K562 (cell line): ENCODE measurements around the gene TNP1. TPM values are rescaled to one million over a fixed set of nuclear protein-coding genes. Genes with fewer than 3 reads are reported as not detected.

Source experiments
- ATAC-seq: fragments of 200-7000 bp; cut with Tn5 transposase; 3 replicates; pipeline ENCODE4 v1.9.1; 2020; ENCODE audit warnings: moderate library complexity
- BruUV-seq: library from RNA; stranded (reverse); fragments of 400-500 nt; replicated peaks from 2 replicates; lab custom pipeline; 2021; lab: Mats Ljungman, UMichigan
- CTCF ChIA-PET: fragments of 300-600 bp; formaldehyde crosslinking; extraction: SDS; loops from one replicate; lab custom pipeline; 2021; ENCODE audit warnings: low intra/inter-chr PET ratio; lab: Yijun Ruan, JAX
- POLR2A ChIA-PET: fragments of 300-600, 350-650 bp; sonication (Branson Sonifier 250); formaldehyde crosslinking; extraction: SDS; loops from one replicate; lab custom pipeline; 2021; ENCODE audit warnings: antibody characterized with exemption, inconsistent platforms; lab: Yijun Ruan, JAX
- DNase-seq, 4 experiments: peaks; one replicate each; pipeline versions ENCODE4 v3.0.0 to v3.0.0-alpha.2; 2011 to 2018; ENCODE audit warnings: low spot score in 3 of 4, mixed read lengths in 3 of 4; ENCODE audit errors: extremely low read depth in 1 of 4
- FAIRE-seq: peaks from 2 replicates; lab custom pipeline; 2011; peaks lifted over from hg19 to GRCh38; lab: Jason Lieb, UNC
- H2AFZ ChIP-seq: 2 replicates; pipeline ENCODE4 v1.6.0; 2011; ENCODE audit warnings: low read depth, low read length, control low read depth, inconsistent platforms
- H3K27ac ChIP-seq: fragments of 200-600 bp; 3 replicates; pipeline ENCODE4 v1.8.0; 2011; ENCODE audit warnings: low read depth, mild to moderate bottlenecking, control low read depth, inconsistent platforms, low read length, moderate library complexity, mixed read lengths; ENCODE audit errors: extremely low read depth
- H3K27me3 ChIP-seq, 2 experiments: fragments of 300-600 bp in 1 of 2; 2 replicates in 1 of 2; 3 replicates in 1 of 2; pipeline versions ENCODE4 v1.6.0 to v1.8.0; 2011; ENCODE audit warnings: inconsistent platforms in 2 of 2, low read length in 2 of 2, mild to moderate bottlenecking in 1 of 2, mixed read lengths in 1 of 2, moderate library complexity in 1 of 2; ENCODE audit not compliant: control insufficient read depth in 2 of 2, insufficient read depth in 2 of 2
- H3K36me3 ChIP-seq: fragments of 300-600 bp; 3 replicates; pipeline ENCODE4 v1.8.0; 2011; ENCODE audit warnings: mild to moderate bottlenecking, low read length, inconsistent platforms; ENCODE audit not compliant: control insufficient read depth, insufficient read depth
- H3K4me1 ChIP-seq, 2 experiments: fragments of 200-600 bp in 1 of 2; replicated peaks in 1 of 2; 2 replicates in 1 of 2; 3 replicates in 1 of 2; pipeline versions ENCODE4 v1.5.1 to v1.8.0; 2011; ENCODE audit warnings: inconsistent platforms in 2 of 2, low read length in 2 of 2, mild to moderate bottlenecking in 1 of 2, mixed read lengths in 1 of 2, moderate library complexity in 1 of 2; ENCODE audit not compliant: control insufficient read depth in 2 of 2, insufficient read depth in 2 of 2
- H3K4me2 ChIP-seq: 2 replicates; pipeline ENCODE4 v1.6.1; 2011; ENCODE audit warnings: low read length, control low read depth, inconsistent platforms, mixed read lengths; ENCODE audit not compliant: insufficient read depth
- H3K4me3 ChIP-seq: fragments of 200-600 bp; sonication (generic), shearing (Covaris generic); 2 replicates; pipeline ENCODE4 v1.5.1; 2016; ENCODE audit warnings: control low read depth, inconsistent platforms
- H3K79me2 ChIP-seq: fragments of 200-600 bp; 3 replicates; pipeline ENCODE4 v1.8.0; 2011; ENCODE audit warnings: low read length, inconsistent platforms; ENCODE audit not compliant: control insufficient read depth, insufficient read depth
- H3K9ac ChIP-seq, 2 experiments: 2 replicates each; pipeline versions ENCODE4 v1.6.0 to v1.6.1; 2011; ENCODE audit warnings: low read depth in 2 of 2, low read length in 2 of 2, control low read depth in 1 of 2, inconsistent platforms in 1 of 2, mild to moderate bottlenecking in 1 of 2, mixed read lengths in 1 of 2; ENCODE audit not compliant: insufficient read depth in 1 of 2
- H3K9me1 ChIP-seq: one replicate; pipeline ENCODE4 v1.6.0; 2011; ENCODE audit warnings: inconsistent platforms, mild to moderate bottlenecking, low read length, moderate library complexity; ENCODE audit not compliant: control insufficient read depth, insufficient read depth
- H3K9me3 ChIP-seq: replicated peaks from 2 replicates; pipeline ENCODE4 v1.5.1; 2011; ENCODE audit warnings: low read depth, low read length, inconsistent platforms; ENCODE audit not compliant: control insufficient read depth, insufficient read depth
- H4K20me1 ChIP-seq: replicated peaks from 2 replicates; pipeline ENCODE4 v1.6.1; 2011; ENCODE audit warnings: low read length, inconsistent platforms, mixed read lengths; ENCODE audit not compliant: control insufficient read depth, insufficient read depth
- BHLHE40 ChIP-seq: IDR thresholded peaks from 2 replicates; pipeline ENCODE4 v1.6.1; 2011; ENCODE audit warnings: low read length, improper control_type of control experiment
- C11orf30 ChIP-seq: fragments of 450-650 bp; IDR thresholded peaks from 2 replicates; pipeline ENCODE4 v1.6.1; 2016; ENCODE audit warnings: low read depth, mild to moderate bottlenecking
- CBX8 ChIP-seq: fragments of 200-600 bp; sonication (generic); IDR thresholded peaks from 2 replicates; pipeline ENCODE4 v1.6.1; 2012; ENCODE audit warnings: borderline replicate concordance, mixed run types, low read depth, mild to moderate bottlenecking, moderate library complexity, mixed read lengths, low read length, control low read depth, inconsistent platforms; ENCODE audit not compliant: poor library complexity, severe bottlenecking; ENCODE audit errors: extremely low read depth
- HDAC8 ChIP-seq: fragments of 450-650 bp; IDR thresholded peaks from 2 replicates; pipeline ENCODE4 v1.6.1; 2016; ENCODE audit warnings: mild to moderate bottlenecking, missing genetic modification characterization, moderate library complexity, missing compliant biosample characterization
- HNRNPL ChIP-seq: fragments of 200-400 bp; formaldehyde crosslinking; IDR thresholded peaks from 2 replicates; pipeline ENCODE4 v1.6.1; 2017; ENCODE audit warnings: low read depth, mild to moderate bottlenecking, low read length
- L3MBTL2 ChIP-seq: fragments of 450-650 bp; IDR thresholded peaks from 2 replicates; pipeline ENCODE4 v1.6.1; 2016; ENCODE audit warnings: mild to moderate bottlenecking, moderate library complexity
- MAFF ChIP-seq: IDR thresholded peaks from 2 replicates; pipeline ENCODE4 v1.6.1; 2012; ENCODE audit warnings: low read length, improper control_type of control experiment
- MAFG ChIP-seq: fragments of 450-650 bp; conservative IDR thresholded peaks from 2 replicates; pipeline ENCODE4 v1.6.1; 2016; ENCODE audit warnings: missing genetic modification characterization, missing compliant biosample characterization
- MAFK ChIP-seq: IDR thresholded peaks from 2 replicates; pipeline ENCODE4 v1.6.1; 2011; ENCODE audit warnings: low read length, improper control_type of control experiment
- NFE2 ChIP-seq: IDR thresholded peaks from 2 replicates; pipeline ENCODE4 v1.6.1; 2014; ENCODE audit warnings: antibody characterized with exemption, low read depth
- NFIC ChIP-seq: fragments of 450-650 bp; IDR thresholded peaks from 2 replicates; pipeline ENCODE4 v1.6.1; 2017; ENCODE audit warnings: mild to moderate bottlenecking, inconsistent platforms
- NR4A1 ChIP-seq, 2 experiments: fragments of 250-450 bp in 1 of 2; fragments of 450-650 bp in 1 of 2; sonication (Bioruptor Pico) in 1 of 2; IDR thresholded peaks; 2 replicates each; pipeline versions ENCODE4 v1.4.0 to v1.6.1; 2016 to 2020; ENCODE audit warnings: mild to moderate bottlenecking in 2 of 2, missing compliant biosample characterization in 1 of 2, missing genetic modification characterization in 1 of 2, moderate library complexity in 1 of 2
- ZC3H11A ChIP-seq: IDR thresholded peaks from 2 replicates; pipeline ENCODE4 v1.6.1; 2012; ENCODE audit warnings: low read depth, low read length, improper control_type of control experiment
- WGBS: fragments of 100-300 bp; shearing (Covaris generic); methylation state at CpG from one replicate; pipeline ENCODE4 v1.1.6; 2016; ENCODE audit warnings: low coverage, mixed read lengths; ENCODE audit not compliant: insufficient coverage; ENCODE audit errors: missing lambda C conversion rate; 5-methylcytosine and 5-hydroxymethylcytosine counted together
- in situ Hi-C: fragments of 300-500 bp; cut with MboI; formaldehyde crosslinking; loops from 4 replicates; pipeline ENCODE4 v1.15.0; 2018; ENCODE audit warnings: inconsistent platforms, mixed read lengths
- intact Hi-C: fragments of 100-400 bp; cut with micrococcal nuclease; formaldehyde crosslinking; loops from 2 replicates; pipeline ENCODE4 v1.14.2; 2022
- polyA plus RNA-seq, 8 experiments: library from polyadenylated mRNA; depleted of rRNA in 4 of 8; stranded (reverse) in 5 of 8; unstranded in 3 of 8; fragments of >200 nt; fragmentation: Nextera tagmentation in 2 of 8; fragmentation: Illumina TruSeq in 1 of 8; extraction: Ambion mirVana in 2 of 8; extraction: Trizol in 1 of 8; gene quantifications; 2 replicates each; pipeline versions ENCODE4 v1.2.1 to v1.2.3, GENCODE V29; 2011 to 2014; ENCODE audit warnings: inconsistent platforms in 1 of 8, missing spikeins in 1 of 8
- total RNA-seq, 7 experiments: library from RNA; depleted of rRNA in 6 of 7; stranded (reverse); fragments of >200 nt in 6 of 7; fragmentation: Illumina TruSeq in 2 of 7; extraction: Trizol in 2 of 7; gene quantifications; 2 replicates each; pipeline versions ENCODE4 v1.2.1 to v1.2.3, GENCODE V29; 2011 to 2021; ENCODE audit warnings: low replicate concordance in 1 of 7
- TF ChIP-seq, protein P1 (sequence below): sonication (generic); formaldehyde crosslinking; IDR thresholded peaks from 2 replicates; pipeline ENCODE4 v1.8.0; 2022; ENCODE audit warnings: mild to moderate bottlenecking, low read depth, missing genetic modification reagents
- TF ChIP-seq, protein P2 (sequence below): sonication (generic); formaldehyde crosslinking; IDR thresholded peaks from 2 replicates; pipeline ENCODE4 v1.9.0; 2022; ENCODE audit warnings: mild to moderate bottlenecking, missing genetic modification reagents

The TNP1 gene
- total and polyA plus RNA-seq, 9 of the 15 experiments (the other 6 are each of a cell fraction or from before 2014, with no cell fraction given): not detected

DNA sequence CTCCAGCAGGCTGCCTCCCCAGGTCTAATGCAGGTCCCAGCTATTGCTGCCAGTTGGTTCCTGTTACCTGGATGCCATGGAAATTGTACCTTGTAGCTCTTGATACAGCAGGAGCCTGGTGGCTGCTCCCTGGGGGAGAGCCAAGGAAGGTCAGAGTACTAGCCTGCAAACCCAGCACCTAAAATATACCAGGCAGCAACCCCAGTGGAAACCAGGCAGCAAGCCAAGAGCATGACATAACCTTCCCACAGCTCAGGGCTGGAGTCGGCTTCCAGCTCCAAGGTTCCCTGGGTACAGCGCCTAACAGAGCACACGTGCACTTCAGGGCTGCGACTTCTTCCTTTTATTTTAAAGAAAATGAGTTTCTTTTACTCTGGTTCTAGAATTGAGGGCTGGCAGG lies 30.3 kb downstream of the TNP1 start:
- WGBS: 5% methylated on average over 4 of the region's 4 CpGs
- peaks cover 9 to 34% of the 10 kb centered on the region in 2 experiments; a peak in 4 of 5 replicates for H3K27me3 ChIP-seq
- H3K27ac ChIP-seq: no peak overlapping the region
- ATAC-seq (peak; percentile 55; the same call in 2 of the 3 replicates), FAIRE-seq (no peak), DNase-seq (peak in 1 of 4 experiments; percentile 11)
- no peak overlapping the region for H3K4me3 ChIP-seq
- in situ Hi-C loops (no loop called here), intact Hi-C loops (no loop called here)
- no peaks in the 10 kb centered on the region for H4K20me1 ChIP-seq
- ChIA-PET CTCF (no interaction called here), POLR2A (interaction anchor here (0.6 to 0.8 kb wide), 2 partner anchors 15 to 22 kb away, joined by 3 read pairs; no protein-coding TSS in a partner anchor)
- H3K79me2 ChIP-seq: no peaks in the 10 kb centered on the region
- no peaks in the 10 kb centered on the region; a peak in 1 of 5 replicates for H3K4me1 ChIP-seq
- no peak overlapping the region for H3K9ac ChIP-seq
- no peaks in the 10 kb centered on the region for H3K9me3 ChIP-seq
- no peaks in the 10 kb centered on the region for H3K9me1 ChIP-seq
- peak; percentile 40 for TF ChIP-seq NFIC
- TF ChIP-seq, protein P1, sequence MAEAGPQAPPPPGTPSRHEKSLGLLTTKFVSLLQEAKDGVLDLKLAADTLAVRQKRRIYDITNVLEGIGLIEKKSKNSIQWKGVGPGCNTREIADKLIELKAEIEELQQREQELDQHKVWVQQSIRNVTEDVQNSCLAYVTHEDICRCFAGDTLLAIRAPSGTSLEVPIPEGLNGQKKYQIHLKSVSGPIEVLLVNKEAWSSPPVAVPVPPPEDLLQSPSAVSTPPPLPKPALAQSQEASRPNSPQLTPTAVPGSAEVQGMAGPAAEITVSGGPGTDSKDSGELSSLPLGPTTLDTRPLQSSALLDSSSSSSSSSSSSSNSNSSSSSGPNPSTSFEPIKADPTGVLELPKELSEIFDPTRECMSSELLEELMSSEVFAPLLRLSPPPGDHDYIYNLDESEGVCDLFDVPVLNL: no peak
- no peak for TF ChIP-seq ZC3H11A
- TF ChIP-seq BHLHE40: peak; percentile 49
- no peak overlapping the region for H3K4me2 ChIP-seq
- no peak overlapping the region for H2AFZ ChIP-seq
- no peaks in the 10 kb centered on the region for H3K36me3 ChIP-seq
- no TSS peak for BruUV-seq

DNA sequence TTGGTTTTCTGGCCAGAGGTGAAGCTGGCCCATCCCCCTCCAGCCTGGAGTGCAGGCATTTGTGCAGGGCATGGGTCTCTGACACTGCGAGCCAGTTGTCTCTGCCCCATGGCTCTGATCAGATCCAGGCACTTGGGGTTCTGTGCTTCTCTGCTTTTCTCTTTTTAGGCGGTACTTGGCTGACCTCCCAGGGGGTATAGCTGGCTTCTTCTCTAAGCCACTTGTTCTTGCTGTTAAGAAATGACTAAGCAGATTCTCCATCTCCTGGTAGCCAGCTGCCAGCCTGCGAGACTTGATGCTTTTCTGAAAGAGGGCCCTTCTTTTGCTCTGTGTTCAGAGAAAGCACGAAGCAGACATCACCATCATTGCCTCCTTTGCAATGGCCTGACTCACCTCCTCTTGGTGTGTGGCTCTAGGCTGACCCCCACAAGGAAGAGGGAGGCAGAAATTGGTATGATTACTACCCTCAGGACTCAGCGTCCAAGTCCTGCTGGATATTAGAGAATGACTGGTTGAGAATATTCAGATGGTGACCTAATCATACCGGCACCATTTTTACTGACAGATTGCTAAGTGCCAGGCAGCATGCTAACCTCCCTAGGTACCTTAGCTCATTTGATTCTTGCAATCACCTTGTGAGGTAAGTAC lies 32.7 kb downstream of the TNP1 start:
- Histone ChIP-seq H3K4me1 (no peaks in the 10 kb centered on the region; a peak in 1 of 5 replicates), H2AFZ (no peak overlapping the region), H3K9me3 (no peaks in the 10 kb centered on the region), H3K9ac (no peak overlapping the region), H3K27me3 (peaks cover 9 to 34% of the 10 kb centered on the region in 2 experiments; a peak in 4 of 5 replicates), H3K36me3 (no peaks in the 10 kb centered on the region), H3K4me2 (no peak overlapping the region), H3K79me2 (no peaks in the 10 kb centered on the region), H3K9me1 (no peaks in the 10 kb centered on the region), H4K20me1 (no peaks in the 10 kb centered on the region), H3K4me3 (no peak overlapping the region), H3K27ac (no peak overlapping the region)
- no TSS peak for BruUV-seq
- POLR2A ChIA-PET: no interaction called here
- WGBS: 3% methylated on average over 6 of the region's 6 CpGs
- no peak for FAIRE-seq
- DNase-seq: no peak
- CTCF ChIA-PET: no interaction called here
- intact Hi-C loops: no loop called here
- in situ Hi-C loops: no loop called here
- ATAC-seq: no peak
- peak; percentile 58 for TF ChIP-seq NFE2
- TF ChIP-seq, protein P2, sequence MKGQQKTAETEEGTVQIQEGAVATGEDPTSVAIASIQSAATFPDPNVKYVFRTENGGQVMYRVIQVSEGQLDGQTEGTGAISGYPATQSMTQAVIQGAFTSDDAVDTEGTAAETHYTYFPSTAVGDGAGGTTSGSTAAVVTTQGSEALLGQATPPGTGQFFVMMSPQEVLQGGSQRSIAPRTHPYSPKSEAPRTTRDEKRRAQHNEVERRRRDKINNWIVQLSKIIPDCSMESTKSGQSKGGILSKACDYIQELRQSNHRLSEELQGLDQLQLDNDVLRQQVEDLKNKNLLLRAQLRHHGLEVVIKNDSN (CRISPR knock-in tag): no peak
- no peak for TF ChIP-seq HNRNPL
- peak; percentile 17; the same call in 1 of the 2 replicates for TF ChIP-seq MAFK
- no peak for TF ChIP-seq HDAC8 (tag)
- peak; percentile 59; the same call in 1 of the 2 replicates for TF ChIP-seq MAFG (tag)
- TF ChIP-seq MAFF: 0 out of 2 replicates have a peak, but pooled peaks have one; percentile 8
- TF ChIP-seq L3MBTL2: no peak
- no peak for TF ChIP-seq NR4A1 (CRISPR knock-in tag; IDR thresholded peaks at IDR 0.05)
- no peak for TF ChIP-seq NR4A1 (tag; IDR thresholded peaks at IDR 0.05)
- TF ChIP-seq C11orf30: peak; percentile 60; the same call in 1 of the 2 replicates
- no peak for TF ChIP-seq CBX8
